HS-27A (cell line): ENCODE measurements around the gene LMO2.

Experiments used
- DNase-seq: peaks from one replicate; pipeline ENCODE4 v3.0.0-alpha.2; 2012; ENCODE audit warnings: low read depth, missing footprints

Gene LMO2

GRCh38 chr11:33887886-33888285, 4.0 kb downstream of the LMO2 start:
- no peak for DNase-seq

GRCh38 chr11:33885338-33886005, 6.4 kb downstream of the LMO2 start:
- DNase-seq, result no peak

DNA sequence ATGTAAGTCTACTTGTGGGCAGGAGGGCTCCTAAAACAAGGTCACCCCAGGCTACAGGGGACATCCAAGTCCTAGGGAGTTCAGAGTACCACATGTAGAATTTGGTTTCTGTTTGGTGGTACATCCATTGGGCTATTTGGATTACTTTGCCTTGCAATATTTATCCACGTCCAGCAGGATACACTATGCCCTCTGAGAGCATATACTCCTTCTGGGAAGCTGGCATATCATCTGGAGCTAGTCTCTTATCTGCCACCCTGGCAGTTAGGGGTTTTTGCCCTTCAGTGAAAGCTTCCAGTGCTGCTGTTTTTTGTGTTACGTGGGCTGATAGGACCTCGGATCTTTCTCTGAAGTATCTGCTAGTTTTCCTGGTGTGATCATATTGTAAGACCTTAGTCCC, 7.3 kb downstream of the LMO2 start:
- no peak for DNase-seq

DNA sequence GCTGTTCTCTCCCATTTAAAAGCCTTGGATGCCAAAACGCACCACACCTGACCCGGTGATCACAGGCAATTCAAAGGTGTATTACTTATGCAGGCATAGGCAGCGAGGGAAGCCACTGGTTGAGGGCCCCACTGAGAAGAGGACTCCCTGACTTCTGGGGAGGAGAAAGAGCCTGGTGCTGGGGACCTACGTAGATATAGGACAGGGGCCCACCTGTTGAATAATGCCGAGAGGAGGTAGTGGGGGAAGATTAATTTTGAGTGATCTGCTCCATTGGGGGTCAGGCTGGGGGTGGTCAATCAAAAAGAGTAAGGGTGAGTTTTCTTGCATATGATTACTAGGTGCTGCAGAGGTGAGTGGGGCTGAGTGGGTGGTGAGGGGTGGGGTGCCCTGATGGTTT, 7.8 kb downstream of the LMO2 start:
- no peak for DNase-seq

DNA sequence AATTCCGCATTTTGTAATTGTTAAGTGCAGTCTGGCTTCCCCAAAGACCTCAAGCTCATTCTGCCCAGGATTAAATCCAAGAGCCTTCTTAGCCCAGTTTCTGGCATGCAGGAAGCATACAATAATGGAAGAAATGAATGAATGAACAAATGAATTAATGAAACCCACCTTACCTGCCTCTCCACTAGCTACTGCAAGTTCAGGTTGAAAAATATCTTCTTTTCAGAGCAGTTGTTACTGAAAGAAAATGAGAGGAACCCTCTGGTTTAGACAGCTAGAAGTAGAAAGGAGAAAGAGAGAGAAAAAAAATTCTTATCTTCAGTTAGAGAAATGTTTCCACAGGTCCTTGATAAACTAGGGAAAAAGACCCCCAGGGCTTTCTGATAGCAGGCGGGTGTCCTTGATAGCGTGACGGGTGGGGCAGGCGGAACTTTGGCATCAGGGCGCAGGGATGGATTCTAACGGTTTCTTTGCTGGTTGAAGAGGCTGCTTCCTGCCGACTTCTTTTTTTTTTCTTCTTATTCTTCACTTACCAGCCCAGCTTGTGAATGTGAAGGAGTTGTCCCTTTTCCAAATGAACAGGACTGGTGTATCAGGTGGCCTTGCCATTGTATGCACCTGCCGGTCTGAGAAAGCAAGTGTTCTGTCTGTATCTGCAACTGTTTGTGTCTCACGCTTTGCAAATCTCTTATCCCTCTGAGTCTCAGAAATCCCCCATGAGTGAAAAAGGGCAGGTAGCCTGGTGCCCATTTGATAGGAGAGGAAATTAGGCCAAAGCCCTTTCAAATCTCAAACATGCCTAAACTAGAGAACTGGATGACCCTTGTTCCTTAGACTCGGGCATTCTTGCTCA, 10.0 kb downstream of the LMO2 start:
- no peak for DNase-seq

DNA sequence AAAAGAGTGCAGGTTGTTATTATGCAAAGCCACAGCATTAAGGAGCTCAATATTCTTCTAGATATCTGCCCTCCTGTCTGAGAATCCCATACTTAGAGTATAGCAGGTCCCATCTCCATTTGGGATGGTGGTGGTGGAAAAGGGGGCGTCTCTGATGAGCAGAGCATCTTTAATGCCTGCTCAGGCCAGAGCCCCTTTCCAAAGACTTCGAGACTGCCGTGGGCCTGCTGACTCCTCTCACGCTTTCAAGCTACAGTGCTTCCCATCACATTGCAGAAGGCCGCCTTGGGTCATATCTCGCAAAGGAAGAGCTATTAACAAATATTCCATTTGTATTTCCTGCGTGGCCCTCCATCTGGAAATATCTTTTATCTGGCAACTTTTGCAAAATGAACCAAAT, 10.9 kb downstream of the LMO2 start:
- DNase-seq, result no peak

DNA sequence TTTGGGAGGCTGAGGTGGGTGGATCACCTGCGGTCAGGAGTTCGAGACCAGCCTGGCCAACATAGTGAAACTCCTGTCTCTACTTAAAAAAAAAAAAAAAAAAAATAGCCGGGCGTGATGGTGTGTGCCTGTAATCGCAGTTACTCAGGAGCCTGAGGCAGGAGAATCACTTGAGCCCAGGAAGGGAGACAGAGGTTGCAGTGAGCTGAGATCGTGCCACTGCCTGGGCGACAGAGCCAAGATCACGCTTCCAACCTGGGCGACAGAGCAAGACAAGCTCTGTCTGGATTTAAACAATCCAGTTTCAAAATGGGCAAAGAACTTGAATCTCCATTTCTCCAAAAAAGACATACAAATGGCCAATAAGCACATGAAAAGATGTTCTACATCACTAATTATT, 12.5 kb downstream of the LMO2 start:
- DNase-seq, result no peak

DNA sequence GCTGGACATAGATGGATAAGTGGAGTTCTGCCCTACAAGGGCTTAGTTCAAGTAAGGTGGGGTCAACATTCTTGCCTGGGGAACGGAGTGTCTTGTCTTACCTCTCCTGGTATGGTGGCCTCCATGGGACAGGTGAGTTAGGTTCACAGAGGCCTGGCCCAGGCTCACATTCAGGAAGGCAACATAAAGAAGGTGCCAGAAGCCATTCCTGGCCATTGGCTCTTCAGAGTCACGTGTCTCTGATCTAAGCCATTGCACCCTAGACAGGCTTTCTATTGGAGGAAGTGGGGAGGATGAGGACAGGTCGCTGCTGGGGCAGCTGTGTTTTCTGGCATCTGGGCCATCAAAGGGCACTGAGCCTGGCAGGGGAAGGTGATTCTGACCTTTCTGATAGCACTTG, 14.8 kb downstream of the LMO2 start:
- DNase-seq, result no peak

DNA sequence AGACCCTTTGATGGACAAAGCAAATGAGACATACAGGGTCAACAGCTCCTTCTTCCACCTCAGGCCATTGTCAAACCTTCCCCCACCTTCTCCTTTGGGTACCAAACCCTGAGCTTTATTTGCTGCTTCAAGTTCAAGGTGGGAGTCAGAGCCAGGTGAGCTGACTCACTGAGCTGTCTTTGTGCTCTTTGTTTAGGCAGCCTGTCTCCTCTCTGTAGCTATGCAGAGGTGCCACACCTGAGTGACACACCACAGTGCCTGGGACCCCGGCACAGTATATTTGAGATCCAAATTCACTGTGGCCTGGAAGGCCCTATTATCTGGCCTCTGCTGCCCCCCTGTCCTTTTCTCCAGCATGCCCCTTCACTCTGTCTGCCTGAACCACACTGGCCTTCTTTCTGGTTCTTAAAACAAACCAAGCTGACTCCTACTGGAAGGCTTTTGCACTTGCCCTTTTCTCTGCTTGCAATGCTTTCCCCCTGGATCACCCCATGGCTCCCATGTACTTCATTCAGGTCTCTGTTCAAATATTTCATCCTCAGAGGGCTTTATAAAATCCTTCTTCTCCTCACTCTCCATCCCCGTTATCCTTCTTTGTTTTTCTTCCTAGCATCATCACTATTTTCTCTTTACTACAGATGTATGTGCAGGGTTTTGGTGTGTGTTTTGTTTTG, 16.1 kb downstream of the LMO2 start:
- DNase-seq, result no peak

DNA sequence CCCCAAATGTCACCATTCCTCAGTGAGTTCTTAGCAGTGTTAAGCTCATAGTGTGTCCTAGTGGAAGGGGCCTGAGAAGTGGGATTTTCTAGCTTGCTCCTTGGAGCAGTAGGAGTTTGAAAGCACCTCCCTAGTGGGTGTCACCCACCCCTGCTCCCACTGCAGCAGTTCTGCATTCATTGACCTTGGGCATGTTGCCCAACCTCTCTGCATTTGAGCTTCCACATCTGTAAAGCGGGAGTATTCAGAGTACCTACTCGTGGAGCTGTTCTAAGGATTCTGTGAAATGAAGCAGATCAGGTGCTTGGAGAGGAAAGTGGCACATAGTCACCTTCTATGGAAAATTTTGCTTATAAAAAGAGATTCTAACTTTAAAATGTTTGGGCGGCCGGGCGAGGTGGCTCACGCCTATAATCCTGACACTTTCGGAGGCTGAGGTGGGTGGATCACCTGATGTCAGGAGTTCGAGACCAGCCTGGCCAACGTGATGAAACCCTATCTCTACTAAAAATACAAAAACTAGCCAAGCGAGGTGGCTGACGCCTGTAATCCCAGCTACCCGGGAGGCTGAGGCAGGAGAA, 16.9 kb downstream of the LMO2 start:
- DNase-seq, result no peak

DNA sequence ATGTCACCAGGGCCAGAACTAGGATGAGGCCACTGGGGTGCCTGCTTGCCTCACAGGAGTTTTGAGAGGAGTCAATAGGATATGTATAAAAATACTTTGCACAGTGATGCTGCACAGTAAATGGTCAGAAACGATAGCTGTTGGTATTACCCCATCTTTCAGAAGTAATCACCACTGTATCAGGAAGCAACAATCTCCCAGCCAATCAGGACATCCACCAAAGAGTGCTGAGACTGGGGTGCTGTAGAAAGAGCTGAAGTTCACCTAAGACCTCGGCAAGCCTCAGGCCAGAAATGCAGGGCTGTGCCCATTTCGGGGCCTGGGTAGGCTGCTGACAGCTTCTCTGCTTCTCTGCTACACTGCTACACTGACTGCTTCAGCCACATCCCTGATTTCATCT, 17.4 kb downstream of the LMO2 start:
- DNase-seq, result no peak

DNA sequence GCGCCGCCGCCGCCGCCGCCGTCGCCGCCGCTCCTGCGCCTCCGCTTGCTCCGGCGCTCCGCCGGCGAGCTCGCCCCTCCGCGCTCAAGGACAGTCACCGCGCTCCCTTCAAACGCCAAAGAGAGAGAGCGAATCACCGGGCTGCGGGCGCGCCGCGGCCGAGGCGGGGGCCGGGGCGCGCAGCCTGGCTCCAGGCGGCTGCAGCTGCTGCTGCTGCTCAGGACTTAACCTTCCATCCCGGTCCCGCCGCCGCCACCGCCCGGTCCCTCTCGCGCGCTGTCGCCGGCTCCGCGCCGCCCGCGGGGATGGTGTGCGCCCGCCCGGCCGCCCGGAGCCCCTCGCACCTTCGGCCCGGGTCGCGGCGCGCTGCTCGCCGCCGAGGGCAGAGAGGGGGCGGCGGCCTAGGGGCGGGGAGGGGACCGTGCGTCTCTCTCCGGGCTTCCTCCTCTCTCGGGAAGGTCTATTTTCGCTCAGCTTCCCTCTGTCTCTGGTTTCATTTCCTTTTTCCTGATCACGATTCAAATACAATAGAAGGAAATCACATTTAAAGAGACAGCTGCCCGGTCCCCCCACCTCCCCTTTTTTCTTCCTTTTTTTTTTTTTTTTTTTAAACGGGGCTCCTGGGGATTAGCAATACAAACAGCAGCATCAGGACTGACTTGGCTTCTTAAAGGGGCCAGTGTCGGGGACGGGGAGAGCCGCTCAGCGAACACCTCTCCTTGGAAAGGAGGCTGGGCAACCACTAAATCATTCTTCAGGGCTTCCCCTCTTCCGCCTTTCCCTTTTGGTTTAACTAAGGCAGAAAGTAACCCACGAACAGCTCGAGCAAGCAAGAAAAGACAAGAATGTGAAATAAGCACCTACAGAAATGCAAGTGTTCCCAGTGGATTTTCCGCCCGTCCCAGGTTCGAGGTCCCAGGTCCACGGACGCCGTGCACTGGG, 22.1 kb downstream of the LMO2 start:
- DNase-seq, result no peak

GRCh38 chr11:33868647-33869461, 23.0 kb downstream of the LMO2 start:
- DNase-seq, result no peak

DNA sequence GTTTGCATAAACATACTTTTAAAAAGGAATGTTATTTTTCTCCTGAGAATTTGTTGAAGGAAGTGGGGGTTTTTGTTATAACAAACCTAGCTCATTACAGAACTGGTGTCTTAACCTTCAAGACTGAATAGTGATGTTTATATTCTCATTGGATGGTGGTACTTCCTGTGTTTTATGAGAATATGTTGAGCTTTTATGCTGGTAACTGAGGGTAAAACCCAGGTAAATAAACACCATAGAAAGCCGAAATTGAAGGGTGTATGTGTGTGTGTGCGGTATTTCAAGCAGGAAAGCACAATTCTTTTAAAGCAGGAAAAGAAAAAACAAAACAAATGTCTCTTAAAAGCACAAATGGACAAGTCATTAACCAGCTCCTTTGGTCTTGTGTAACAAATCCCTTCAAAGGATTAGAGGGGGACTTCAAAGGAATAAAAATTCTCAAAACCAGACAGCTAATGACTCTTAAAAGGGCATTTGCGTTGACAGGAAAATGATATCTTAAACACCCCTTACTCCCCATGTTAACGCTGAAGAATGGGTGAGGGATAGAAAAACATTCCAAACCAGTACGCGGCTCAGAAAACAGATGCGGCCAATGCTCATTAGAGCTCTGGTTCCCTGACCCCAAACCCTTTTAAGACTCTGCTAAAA, 23.8 kb downstream of the LMO2 start:
- no peak for DNase-seq

DNA sequence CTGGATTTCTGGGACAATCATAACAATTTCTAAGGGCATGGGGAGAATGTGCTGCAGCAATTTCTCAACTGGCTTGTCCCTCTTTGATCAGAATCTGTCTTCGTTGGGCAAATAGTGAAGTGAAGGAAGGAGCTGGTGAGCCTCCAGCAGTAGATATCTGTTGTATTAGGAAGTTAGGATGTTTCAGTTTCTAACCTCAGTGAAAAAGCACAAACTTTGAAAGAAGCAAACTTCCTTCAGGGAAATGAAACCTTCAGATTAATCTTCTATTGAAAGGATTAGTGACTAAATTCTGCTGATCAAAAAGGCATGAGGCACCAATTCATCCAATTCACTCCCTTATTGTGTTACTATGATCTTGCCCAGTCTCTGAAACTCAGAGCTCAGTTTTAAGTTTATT, 24.3 kb downstream of the LMO2 start:
- no peak for DNase-seq

GRCh38 chr11:33866936-33867335, 24.9 kb downstream of the LMO2 start:
- DNase-seq, result no peak

GRCh38 chr11:33864479-33864878, 27.4 kb downstream of the LMO2 start:
- no peak for DNase-seq

DNA sequence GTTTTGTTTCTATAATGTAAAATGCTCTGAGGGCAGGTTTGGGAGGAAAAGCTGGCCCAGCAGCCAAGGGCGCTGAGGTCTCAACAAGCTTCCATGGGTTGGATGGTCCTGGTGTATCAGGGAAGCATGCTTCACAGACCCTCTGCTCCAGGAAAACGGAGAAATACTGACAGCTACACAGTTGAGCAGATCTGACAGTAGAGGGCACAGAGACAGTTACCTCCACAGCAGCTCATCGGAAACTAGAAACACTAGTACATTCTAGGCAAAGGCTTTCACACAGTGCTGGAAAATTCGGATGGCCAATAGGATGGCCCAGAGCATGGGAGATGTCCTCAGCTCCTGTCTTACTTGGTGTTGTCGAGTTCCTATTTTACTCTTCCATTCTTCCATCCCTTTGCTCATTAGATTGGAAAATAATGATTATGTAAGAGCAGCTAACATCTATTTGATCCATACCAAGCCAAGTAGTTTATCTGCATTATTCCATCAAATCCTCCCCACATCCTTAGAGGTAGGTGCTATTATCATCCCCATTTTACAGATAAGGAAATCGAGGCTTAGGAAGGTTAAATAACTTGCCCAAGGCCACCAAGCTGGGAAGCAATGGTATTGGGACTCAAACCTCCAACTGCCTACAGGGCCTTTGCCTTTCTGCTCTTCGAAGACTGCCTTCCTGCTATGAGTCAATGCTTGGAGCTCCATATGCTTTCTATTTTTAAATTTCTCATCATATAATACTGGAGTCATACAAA, 28.3 kb downstream of the LMO2 start:
- DNase-seq, result no peak

DNA sequence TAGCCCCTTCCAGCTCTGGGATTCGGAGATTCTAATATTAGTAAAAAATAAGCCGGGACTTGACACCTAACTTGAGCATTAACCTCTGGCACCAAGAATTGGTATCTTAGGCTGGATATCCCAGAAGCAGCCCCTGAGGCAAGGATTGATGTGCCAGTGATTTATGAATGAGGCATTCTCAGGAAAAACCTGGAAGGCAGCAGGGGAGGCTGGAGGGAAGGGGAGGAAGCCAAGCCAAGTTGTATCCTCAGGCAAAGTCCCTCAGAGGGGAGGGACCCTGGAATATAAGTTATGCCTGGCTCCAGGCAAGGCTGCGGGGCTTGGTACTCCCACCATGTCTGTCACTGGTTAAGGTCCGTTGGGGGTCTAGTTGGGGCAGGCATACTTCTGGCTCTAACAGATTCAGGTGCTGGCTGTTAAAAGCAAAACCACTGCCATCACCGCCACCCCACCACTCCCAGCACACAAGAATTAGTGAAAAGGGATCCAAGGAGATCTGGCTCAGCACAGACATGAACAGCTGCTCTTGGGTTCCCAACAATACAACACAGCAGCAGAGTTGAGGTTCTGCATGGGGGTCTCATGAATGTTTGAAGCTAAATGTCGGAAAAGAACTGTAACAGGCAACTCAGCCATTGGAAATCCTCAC, 29.8 kb downstream of the LMO2 start:
- no peak for DNase-seq
